ENCODE measurements around the gene TMEM200A.

Gene TMEM200A

DNA sequence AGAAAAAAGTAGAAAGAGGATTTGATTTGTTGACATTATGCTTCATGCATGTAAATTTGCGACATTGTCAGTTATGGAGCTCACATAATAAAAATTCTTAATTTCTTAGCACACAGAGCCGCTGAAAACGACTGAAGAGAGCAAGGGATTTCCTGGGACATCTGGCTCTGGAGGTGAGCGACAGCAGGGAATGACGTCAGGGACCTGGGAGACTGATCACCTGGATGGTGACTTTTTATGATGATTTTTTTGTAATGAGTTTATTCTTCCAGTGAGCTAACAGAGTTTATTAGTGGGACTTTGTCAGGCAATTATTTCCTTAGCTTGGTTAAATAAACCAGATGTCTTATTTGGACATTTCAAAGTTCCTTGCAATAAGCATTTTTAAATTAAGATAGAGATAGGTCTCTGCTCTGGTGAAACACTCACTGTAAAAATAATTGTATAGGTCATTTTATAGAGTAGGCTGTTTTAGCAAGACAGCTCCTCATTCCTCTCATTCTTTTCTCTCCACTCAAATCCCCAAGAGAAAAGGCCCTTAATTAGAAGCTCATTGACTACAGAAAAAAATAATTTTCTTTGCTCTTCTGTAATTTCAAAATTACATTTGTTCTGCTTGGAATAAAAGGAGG lies 19.4 kb downstream of the TMEM200A start:
- TF ChIP-seq, protein P1, sequence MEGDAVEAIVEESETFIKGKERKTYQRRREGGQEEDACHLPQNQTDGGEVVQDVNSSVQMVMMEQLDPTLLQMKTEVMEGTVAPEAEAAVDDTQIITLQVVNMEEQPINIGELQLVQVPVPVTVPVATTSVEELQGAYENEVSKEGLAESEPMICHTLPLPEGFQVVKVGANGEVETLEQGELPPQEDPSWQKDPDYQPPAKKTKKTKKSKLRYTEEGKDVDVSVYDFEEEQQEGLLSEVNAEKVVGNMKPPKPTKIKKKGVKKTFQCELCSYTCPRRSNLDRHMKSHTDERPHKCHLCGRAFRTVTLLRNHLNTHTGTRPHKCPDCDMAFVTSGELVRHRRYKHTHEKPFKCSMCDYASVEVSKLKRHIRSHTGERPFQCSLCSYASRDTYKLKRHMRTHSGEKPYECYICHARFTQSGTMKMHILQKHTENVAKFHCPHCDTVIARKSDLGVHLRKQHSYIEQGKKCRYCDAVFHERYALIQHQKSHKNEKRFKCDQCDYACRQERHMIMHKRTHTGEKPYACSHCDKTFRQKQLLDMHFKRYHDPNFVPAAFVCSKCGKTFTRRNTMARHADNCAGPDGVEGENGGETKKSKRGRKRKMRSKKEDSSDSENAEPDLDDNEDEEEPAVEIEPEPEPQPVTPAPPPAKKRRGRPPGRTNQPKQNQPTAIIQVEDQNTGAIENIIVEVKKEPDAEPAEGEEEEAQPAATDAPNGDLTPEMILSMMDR (IDR thresholded peaks at IDR 0.05; ENCODE audit: low read depth, low read length) = no peak
- H3K4me3 ChIP-seq (ENCODE audit: low read depth, low read length) = no peak overlapping the region

DNA sequence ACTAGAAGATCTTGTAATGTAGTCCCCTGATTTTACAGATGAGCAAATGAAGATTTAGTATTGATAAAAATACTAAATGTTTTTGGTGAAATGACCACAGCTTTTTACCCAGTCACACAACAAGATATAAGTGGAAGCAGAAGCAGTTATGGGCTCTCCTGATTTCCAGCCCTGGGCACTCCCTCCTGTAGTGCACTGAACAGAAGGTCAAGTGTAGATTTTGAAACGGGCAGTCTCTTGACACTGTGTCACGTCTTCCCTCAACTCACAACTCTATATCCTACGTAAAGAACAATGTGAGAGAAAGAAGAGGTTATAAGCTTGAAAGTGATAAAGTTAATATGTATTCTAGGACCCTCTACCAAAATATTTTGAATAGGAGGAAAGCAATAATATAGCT lies 23.3 kb downstream of the TMEM200A start:
- no peak overlapping the region for H3K4me3 ChIP-seq (ENCODE audit: low read depth, low read length)
- TF ChIP-seq, protein P1 (IDR thresholded peaks at IDR 0.05; ENCODE audit: low read depth, low read length) = no peak

DNA sequence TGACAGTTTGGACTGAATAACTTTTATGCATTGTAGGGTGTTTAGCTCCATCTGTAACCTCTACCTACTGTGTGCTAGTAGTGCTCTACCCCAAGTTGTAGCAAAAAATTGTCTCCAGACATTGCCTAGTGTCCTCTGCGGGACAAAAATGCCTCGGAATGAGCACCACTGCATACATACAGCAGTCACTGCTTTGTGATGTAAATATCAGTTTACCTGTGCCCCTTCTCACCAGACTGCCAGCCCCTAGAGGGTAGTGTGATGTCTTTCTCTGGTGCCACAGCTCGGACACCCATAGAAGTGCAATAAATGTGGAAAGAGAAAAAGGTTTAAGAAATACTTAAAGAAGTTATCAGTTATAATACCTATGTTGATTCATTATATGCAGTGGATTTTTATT lies 25.1 kb downstream of the TMEM200A start:
- no peak overlapping the region for H3K4me3 ChIP-seq (ENCODE audit: low read depth, low read length)
- TF ChIP-seq, protein P1 (IDR thresholded peaks at IDR 0.05; ENCODE audit: low read depth, low read length) = no peak

DNA sequence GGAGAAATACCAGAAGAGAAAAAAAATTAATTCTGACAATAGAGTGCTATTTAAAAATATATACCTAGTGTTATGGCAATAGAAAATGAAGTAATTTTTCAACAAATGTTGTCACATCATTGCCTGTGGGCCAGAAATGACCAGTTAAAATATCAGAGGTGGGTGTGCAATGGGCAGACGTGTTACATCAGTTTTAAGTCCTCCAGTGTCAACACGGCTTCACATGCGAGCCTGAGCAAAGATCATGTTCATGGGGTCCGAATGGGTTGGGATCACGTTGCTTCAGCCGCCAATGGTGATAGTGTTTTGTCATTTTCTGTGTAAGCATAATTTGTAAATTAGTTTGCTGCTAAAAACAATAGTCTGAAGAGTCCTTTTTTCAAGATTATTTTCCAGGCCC lies 27.5 kb downstream of the TMEM200A start:
- TF ChIP-seq, protein P1 (IDR thresholded peaks at IDR 0.05; ENCODE audit: low read depth, low read length) = no peak
- H3K4me3 ChIP-seq (ENCODE audit: low read depth, low read length) = no peak overlapping the region

DNA sequence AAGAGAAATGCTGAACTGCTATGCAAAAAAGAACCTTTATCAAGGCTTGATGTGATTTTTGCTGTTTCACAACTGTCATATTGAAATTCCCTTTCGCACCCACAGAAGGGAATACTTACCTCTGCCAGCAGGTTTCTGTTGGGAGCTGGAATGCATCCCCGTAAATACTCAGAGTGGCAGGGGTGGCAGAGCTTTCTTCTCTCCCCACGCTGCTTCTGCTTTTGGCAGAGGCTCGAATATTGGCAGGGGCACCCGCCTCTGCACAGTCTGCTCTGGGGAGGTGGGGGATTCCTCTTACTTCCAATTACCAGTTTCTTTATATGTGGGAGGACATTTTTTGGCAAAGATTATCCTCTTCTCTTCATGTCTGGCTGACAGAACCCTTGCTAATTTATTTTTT lies 28.4 kb downstream of the TMEM200A start:
- H3K4me3 ChIP-seq (ENCODE audit: low read depth, low read length) = no peak overlapping the region
- TF ChIP-seq, protein P1 (IDR thresholded peaks at IDR 0.05; ENCODE audit: low read depth, low read length) = no peak

DNA sequence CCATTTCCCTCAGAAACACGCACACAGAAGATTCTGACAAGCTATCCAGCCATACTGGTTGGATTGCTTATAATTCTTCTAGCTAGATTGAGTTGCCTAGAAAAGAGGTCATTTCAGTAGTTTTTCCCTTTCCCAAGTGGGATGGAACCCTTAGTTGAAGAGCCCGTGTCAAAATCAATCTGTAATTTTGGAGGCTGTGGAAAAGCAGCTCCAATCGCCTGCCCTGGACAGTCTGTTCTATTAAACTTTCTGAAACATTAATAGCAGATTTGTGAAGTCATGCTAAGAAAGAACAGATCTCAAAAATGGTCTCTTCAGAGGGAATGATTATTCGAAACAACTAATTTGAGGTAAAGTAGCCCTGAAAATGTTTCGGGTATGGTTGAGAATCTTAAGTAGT lies 29.3 kb downstream of the TMEM200A start:
- H3K4me3 ChIP-seq (ENCODE audit: low read depth, low read length) = no peak overlapping the region
- TF ChIP-seq, protein P1 (IDR thresholded peaks at IDR 0.05; ENCODE audit: low read depth, low read length) = no peak

DNA sequence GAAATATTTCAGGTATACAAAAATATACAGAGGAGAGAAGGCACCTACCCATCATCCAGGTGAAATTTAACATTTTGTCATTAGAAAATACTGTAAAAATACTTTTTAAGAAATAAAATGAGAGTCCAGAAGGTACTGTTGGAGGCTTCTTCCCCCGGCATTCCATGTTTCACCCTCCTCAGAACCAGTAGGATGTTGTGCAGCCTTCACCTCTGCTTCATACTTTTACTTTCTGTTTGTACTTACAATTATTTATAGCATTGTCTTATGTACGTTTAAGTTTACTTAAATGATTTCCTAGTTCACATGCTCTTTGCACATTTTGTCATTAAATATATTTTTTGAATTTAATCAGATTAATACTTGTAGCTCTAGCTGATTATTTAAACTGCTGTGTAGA lies 30.9 kb downstream of the TMEM200A start:
- TF ChIP-seq, protein P1 (IDR thresholded peaks at IDR 0.05; ENCODE audit: low read depth, low read length) = no peak
- no peak overlapping the region for H3K4me3 ChIP-seq (ENCODE audit: low read depth, low read length)
